ENCODE data around the gene PRR15.
"Not testable (repeated sequence)": the region's sequence is repeated elsewhere in the genome, so short reads cannot be mapped to it uniquely, and the experiment has no call there.

The PRR15 gene

GRCh38 chr7:29563590-29564495, at the start of gene PRR15:
Gene PRR15 (plus strand): TSS chr7:29563835. CDS start chr7:29566330, 2,495 bp downstream.
- DNase-seq (ENCODE audit: low read depth in 2 of 2): no peak

- no peak for DNase-seq (ENCODE audit: low read depth in 2 of 2)
Measured at GRCh38 chr7:29516491-29516890, 47.1 kb upstream of the PRR15 start.

- no peak for DNase-seq (ENCODE audit: low read depth in 2 of 2)
Measured at GRCh38 chr7:29518616-29519015, 45.0 kb upstream of the PRR15 start.

GRCh38 chr7:29523728-29524127, 39.9 kb upstream of the PRR15 start:
- no peak for DNase-seq (ENCODE audit: low read depth in 2 of 2)

- DNase-seq (ENCODE audit: low read depth in 2 of 2): no peak
Measured at GRCh38 chr7:29527505-29528108, 36.0 kb upstream of the PRR15 start.

- DNase-seq (ENCODE audit: low read depth in 2 of 2): not testable (repeated sequence)
Measured at GRCh38 chr7:29528526-29528925, 35.1 kb upstream of the PRR15 start.

GRCh38 chr7:29538389-29538788, 25.2 kb upstream of the PRR15 start:
- DNase-seq (ENCODE audit: low read depth in 2 of 2): no peak

- DNase-seq (ENCODE audit: low read depth in 2 of 2): no peak
Measured at GRCh38 chr7:29539471-29539870, 24.2 kb upstream of the PRR15 start.

GRCh38 chr7:29547421-29547820, 16.2 kb upstream of the PRR15 start:
- DNase-seq (ENCODE audit: low read depth in 2 of 2): no peak

GRCh38 chr7:29548823-29549222, 14.8 kb upstream of the PRR15 start:
- DNase-seq (ENCODE audit: low read depth in 2 of 2): no peak

- DNase-seq (ENCODE audit: low read depth in 2 of 2): no peak
Measured at GRCh38 chr7:29552392-29552791, 11.2 kb upstream of the PRR15 start.

GRCh38 chr7:29555061-29555460, 8.6 kb upstream of the PRR15 start:
- DNase-seq (ENCODE audit: low read depth in 2 of 2): no peak

- DNase-seq (ENCODE audit: low read depth in 2 of 2): no peak
Measured at GRCh38 chr7:29556405-29557195, 7.0 kb upstream of the PRR15 start.

GRCh38 chr7:29557954-29558353, 5.7 kb upstream of the PRR15 start:
- DNase-seq (ENCODE audit: low read depth in 2 of 2): no peak

GRCh38 chr7:29561271-29561670, 2.4 kb upstream of the PRR15 start:
- DNase-seq (ENCODE audit: low read depth in 2 of 2): no peak

GRCh38 chr7:29562307-29562706, 1.3 kb upstream of the PRR15 start:
- DNase-seq (ENCODE audit: low read depth in 2 of 2): no peak

- DNase-seq (ENCODE audit: low read depth in 2 of 2): no peak
Measured at GRCh38 chr7:29564496-29565223, 1.0 kb downstream of the PRR15 start.

- no peak for DNase-seq (ENCODE audit: low read depth in 2 of 2)
Measured at GRCh38 chr7:29565224-29565630, 1.6 kb downstream of the PRR15 start.

GRCh38 chr7:29565634-29565981, 2.0 kb downstream of the PRR15 start:
- no peak for DNase-seq (ENCODE audit: low read depth in 2 of 2)

GRCh38 chr7:29565982-29566746, 2.5 kb downstream of the PRR15 start:
- DNase-seq (ENCODE audit: low read depth in 2 of 2): no peak

- DNase-seq (ENCODE audit: low read depth in 2 of 2): no peak
Measured at GRCh38 chr7:29567174-29567573, 3.5 kb downstream of the PRR15 start.
